Left lung (tissue), 10 donors: Measurements from ENCODE around the gene UVRAG. TPM values are rescaled to one million over a fixed set of nuclear protein-coding genes. Genes with fewer than 3 reads are reported as not detected.
A peak's percentile ranks its signal among the peaks of the same experiment; 100 is the strongest.

ENCODE experiments used
- ATAC-seq: fragments of 200-7000 bp; cut with Tn5 transposase; one replicate; pipeline ENCODE4 v1.9.1; 2020; ENCODE audit warnings: moderate library complexity
- DNase-seq, 4 donors: peaks; one replicate each; pipeline ENCODE4 v3.0.0-alpha.2; 2013 to 2020
- H3K27ac ChIP-seq, 2 donors: fragments of 200-600 bp; sonication (generic) in 1 of 2; one replicate each; pipeline versions ENCODE4 v1.5.0 to v1.8.0; 2020 to 2021
- H3K27me3 ChIP-seq, 2 donors: fragments of 200-600 bp; sonication (generic) in 1 of 2; one replicate each; pipeline versions ENCODE4 v1.5.0 to v1.8.0; 2020 to 2021
- H3K36me3 ChIP-seq, 2 donors: fragments of 200-600 bp; sonication (generic) in 1 of 2; one replicate each; pipeline versions ENCODE4 v1.5.0 to v1.8.0; 2020 to 2021
- H3K4me1 ChIP-seq, 2 donors: fragments of 200-600 bp; one replicate each; pipeline ENCODE4 v1.8.0; 2021
- H3K4me3 ChIP-seq, 2 donors: fragments of 200-600 bp; sonication (generic) in 1 of 2; one replicate each; pipeline versions ENCODE4 v1.5.0 to v1.8.0; 2020 to 2021; ENCODE audit warnings: mild to moderate bottlenecking in 1 of 2
- H3K9me3 ChIP-seq, 2 donors: fragments of 200-600 bp; sonication (generic) in 1 of 2; one replicate each; pipeline versions ENCODE4 v1.5.0 to v1.8.0; 2020 to 2021
- CTCF ChIP-seq, 2 donors: fragments of 200-600 bp; sonication (generic) in 1 of 2; IDR thresholded peaks; one replicate each; pipeline versions ENCODE4 v1.5.0 to v1.8.0; 2021; ENCODE audit warnings: antibody characterized with exemption in 2 of 2
- intact Hi-C, 2 donors: fragments of 100-400 bp; cut with DNase I; formaldehyde crosslinking; loops; one replicate each; pipeline versions ENCODE4 v1.11.2 to v1.14.2; 2022
- polyA plus RNA-seq, 6 donors: library from polyadenylated mRNA; unstranded; fragments of 120-200 nt; gene quantifications; one replicate each; pipeline ENCODE4 v1.2.1, GENCODE V29; 2013; ENCODE audit not compliant: insufficient read length in 6 of 6
- total RNA-seq, 2 donors: library from RNA; stranded (reverse); fragmentation: NEBNext Ultra II Directional; extraction: Animal tissue kit (Norgen Biotek cat#: 25700); gene quantifications; one replicate each; pipeline ENCODE4 v1.2.1, GENCODE V29; 2021
- donor health status: DM: no; HTN: yes; CAD: no.
- donor health status: DM: no; HTN: no; CAD: no.

Gene UVRAG
- total and polyA plus RNA-seq, 8 donors: 19.3 to 36.0 (median 22.3) TPM

GRCh38 chr11:76173663-76174062 lies 358.7 kb downstream of the UVRAG start:
- intact Hi-C loops: no loop called here
- no peak overlapping the region for H3K4me3 ChIP-seq
- H3K9me3 ChIP-seq: no peaks in the 10 kb centered on the region
- H3K4me1 ChIP-seq: no peaks in the 10 kb centered on the region
- no peaks in the 10 kb centered on the region for H3K27me3 ChIP-seq
- no peak overlapping the region for H3K27ac ChIP-seq
- DNase-seq (no peak), ATAC-seq (no peak)
- no peaks in the 10 kb centered on the region for H3K36me3 ChIP-seq
- TF ChIP-seq CTCF (IDR thresholded peaks at IDR 0.05): no peak

GRCh38 chr11:76174330-76174729 lies 359.3 kb downstream of the UVRAG start:
- H3K4me3 ChIP-seq: no peak overlapping the region
- no peaks in the 10 kb centered on the region for H3K4me1 ChIP-seq
- intact Hi-C loops: no loop called here
- DNase-seq (no peak), ATAC-seq (no peak)
- no peaks in the 10 kb centered on the region for H3K36me3 ChIP-seq
- no peaks in the 10 kb centered on the region for H3K9me3 ChIP-seq
- no peak for TF ChIP-seq CTCF (IDR thresholded peaks at IDR 0.05)
- no peaks in the 10 kb centered on the region for H3K27me3 ChIP-seq
- no peak overlapping the region for H3K27ac ChIP-seq

GRCh38 chr11:76175783-76176182 lies 360.8 kb downstream of the UVRAG start:
- H3K36me3 ChIP-seq: no peaks in the 10 kb centered on the region
- intact Hi-C loops: no loop called here
- no peaks in the 10 kb centered on the region for H3K9me3 ChIP-seq
- H3K27me3 ChIP-seq: no peaks in the 10 kb centered on the region
- TF ChIP-seq CTCF (IDR thresholded peaks at IDR 0.05): no peak
- DNase-seq (peak in 1 of 4 donors; percentile 55), ATAC-seq (peak; percentile 17)
- no peak overlapping the region for H3K4me3 ChIP-seq
- no peaks in the 10 kb centered on the region for H3K4me1 ChIP-seq
- H3K27ac ChIP-seq: no peak overlapping the region

GRCh38 chr11:76176463-76176862 lies 361.5 kb downstream of the UVRAG start:
- ATAC-seq: no peak
- no peaks in the 10 kb centered on the region for H3K36me3 ChIP-seq
- intact Hi-C loops: no loop called here

GRCh38 chr11:76177250-76177686 lies 362.3 kb downstream of the UVRAG start:
- ATAC-seq (no peak), DNase-seq (no peak)
- Histone ChIP-seq H3K4me1 (no peaks in the 10 kb centered on the region), H3K27me3 (no peaks in the 10 kb centered on the region), H3K36me3 (no peaks in the 10 kb centered on the region), H3K4me3 (no peak overlapping the region), H3K27ac (no peak overlapping the region), H3K9me3 (no peaks in the 10 kb centered on the region)
- intact Hi-C loops: no loop called here
- no peak for TF ChIP-seq CTCF (IDR thresholded peaks at IDR 0.05)

More at GRCh38 chr11:76176463-76176862, 361.5 kb downstream of the UVRAG start:
- Histone ChIP-seq H3K4me3 (no peak overlapping the region), H3K4me1 (no peaks in the 10 kb centered on the region), H3K27me3 (no peaks in the 10 kb centered on the region), H3K9me3 (no peaks in the 10 kb centered on the region), H3K27ac (no peak overlapping the region)
- no peak for TF ChIP-seq CTCF (IDR thresholded peaks at IDR 0.05)
- no peak for DNase-seq
